HG03025 (cell line): Measurements from ENCODE around the gene ETFDH.
A peak's percentile ranks its signal among the peaks of the same experiment; 100 is the strongest.
"Not testable (repeated sequence)": the region's sequence is repeated elsewhere in the genome, so short reads cannot be mapped to it uniquely, and the experiment has no call there.

Source experiments
- ATAC-seq: cut with Tn5 transposase; IDR thresholded peaks from one replicate; pipeline ENCODE4 v1.9.1; 2021; ENCODE audit warnings: mild to moderate bottlenecking, moderate library complexity; ENCODE audit not compliant: unreplicated experiment, low FRiP score

The ETFDH gene

DNA sequence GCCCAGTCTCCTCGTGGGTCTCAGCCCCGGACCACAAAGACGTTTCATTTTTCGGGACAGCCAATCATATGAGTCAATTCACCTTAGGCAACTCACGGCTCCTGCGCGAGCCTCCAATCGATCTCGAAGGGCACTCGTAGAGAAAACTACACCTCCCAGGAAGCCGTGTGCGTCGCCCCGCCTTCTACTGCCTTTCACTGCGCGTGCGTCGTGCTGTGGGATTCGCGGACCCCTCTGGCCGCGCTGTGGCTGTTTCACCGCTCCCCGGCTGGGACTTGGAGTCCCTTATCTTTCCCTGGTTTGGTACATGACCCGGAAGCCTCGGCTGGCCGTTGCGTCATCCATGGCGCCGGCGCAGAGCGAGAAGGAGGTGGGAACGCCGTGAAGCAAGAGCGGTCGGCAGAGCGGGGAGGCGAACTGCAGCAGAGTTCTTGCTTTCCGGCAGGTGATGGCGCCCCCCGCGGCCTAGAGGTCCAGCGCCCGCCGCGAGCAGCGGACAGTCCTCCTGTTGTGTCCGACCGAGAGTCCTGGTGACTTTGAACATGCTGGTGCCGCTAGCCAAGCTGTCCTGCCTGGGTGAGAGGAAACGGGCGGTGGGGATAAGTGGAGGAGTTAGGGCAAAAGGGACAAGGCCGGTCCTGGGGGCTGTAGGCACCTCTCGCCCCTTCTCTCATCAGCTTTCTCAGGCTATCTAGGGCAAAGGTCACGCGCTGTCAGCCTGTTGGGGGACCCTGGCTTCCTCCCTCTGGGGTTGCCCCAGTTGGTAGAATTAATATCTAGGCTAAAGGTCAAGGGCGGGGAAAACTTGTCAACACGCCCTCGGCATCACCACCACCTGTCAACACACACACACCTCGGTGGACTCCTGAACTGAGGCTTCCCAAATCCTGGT is at the start of gene ETFDH:
Gene ETFDH (plus strand): TSS at position 382 of the 892 bp plus-strand sequence. CDS start 161 bp downstream, at position 543.
- peak; percentile 87 for ATAC-seq

DNA sequence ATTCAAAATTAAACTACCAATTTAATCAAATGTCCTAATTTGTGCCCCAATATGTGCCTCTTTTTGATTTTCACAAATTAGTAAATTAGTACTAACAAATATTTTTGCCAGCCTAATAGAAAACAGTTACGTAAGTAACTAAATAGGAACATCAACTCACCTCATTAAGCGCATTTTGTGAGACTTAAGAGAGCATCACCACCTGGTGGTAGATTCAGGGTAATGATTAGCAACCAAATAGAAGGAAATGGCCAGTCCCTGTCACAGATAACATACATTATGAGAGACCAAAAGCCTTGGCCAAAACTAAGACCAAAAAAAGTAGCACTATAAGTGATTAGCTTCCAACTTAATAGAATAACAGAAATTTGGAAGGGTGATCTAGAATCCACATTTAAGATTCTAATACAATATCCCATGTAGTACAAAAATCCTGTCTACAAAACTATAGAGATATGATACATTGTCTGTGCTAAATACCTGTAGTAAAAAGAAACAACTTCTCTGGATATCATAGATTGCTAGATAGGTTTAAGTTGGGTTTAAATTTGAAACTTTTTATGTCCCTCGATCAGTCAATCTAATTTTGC is 47.1 kb upstream of the ETFDH start:
- peak; percentile 87 for ATAC-seq

DNA sequence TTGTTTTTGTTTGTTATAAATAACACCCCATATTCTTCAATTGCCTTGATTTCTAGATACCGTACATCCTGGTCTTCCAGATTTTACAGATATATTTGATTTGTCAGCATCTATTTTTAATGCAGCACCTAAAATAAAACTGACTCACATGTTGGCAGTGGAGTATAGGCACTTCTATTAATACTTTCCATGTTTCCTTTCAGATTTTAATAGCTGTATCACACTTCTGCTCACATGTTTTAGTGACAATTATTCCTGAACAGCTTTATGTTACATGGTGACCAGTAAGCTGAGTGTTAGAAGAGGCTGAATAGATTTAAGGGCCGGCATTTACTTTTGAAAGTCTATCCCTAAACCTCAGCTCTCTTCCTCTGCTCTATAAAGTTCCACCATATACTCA is 46.6 kb upstream of the ETFDH start:
- ATAC-seq: no peak

DNA sequence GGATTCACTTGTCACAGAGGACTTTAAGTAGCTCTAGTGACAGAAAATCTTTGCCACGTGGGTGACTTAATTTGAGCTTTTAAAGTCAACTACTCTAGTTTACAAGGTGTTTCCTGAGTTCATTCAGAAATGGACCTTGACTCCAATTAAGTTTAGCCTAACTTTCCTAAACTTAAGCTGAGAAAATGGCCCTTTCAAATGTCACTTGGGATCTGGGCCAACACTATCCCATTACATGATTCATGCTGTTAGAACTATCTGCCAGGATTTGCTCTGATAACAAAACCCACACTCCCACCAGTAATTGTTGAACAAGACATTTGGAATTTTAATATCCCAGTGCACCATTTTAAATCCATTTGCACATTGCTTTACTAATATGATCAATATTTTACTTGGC is 41.2 kb upstream of the ETFDH start:
- ATAC-seq: no peak

DNA sequence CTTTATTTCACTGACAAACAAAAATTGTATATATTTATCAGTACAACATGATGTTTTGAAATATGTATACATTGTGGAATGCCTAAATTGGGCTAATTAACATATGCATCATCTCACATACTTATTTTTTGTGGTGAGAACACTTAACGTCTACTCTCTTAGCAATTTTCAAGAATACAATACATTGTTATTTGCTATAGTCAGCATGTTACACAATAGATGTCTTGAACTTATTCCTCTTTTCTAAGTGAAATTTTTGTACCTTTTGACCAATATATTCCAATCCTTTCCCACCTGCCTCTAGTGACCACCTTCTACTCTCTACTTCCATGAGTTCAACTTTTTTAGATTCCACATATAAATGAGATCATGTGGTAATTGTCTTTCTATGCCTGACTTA is 35.5 kb upstream of the ETFDH start:
- ATAC-seq: no peak

DNA sequence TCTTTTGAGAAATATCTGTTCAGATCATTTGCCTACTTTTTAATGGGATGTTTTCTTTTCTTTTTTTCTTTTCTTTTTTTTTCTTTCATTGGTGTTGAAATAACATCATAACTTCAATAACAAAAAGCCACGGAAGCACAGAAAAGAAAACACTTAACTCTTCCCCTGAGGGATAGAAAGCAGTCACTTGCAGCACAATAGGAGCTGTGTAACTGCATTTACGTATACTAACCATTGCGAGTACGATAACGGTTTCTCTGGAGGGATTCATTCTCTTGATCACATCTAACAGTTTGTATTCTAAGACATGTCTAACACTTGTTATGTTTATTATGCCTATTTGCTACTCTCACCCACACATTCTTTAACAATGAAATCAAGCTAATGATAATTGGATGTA is 27.7 kb upstream of the ETFDH start:
- no peak for ATAC-seq

DNA sequence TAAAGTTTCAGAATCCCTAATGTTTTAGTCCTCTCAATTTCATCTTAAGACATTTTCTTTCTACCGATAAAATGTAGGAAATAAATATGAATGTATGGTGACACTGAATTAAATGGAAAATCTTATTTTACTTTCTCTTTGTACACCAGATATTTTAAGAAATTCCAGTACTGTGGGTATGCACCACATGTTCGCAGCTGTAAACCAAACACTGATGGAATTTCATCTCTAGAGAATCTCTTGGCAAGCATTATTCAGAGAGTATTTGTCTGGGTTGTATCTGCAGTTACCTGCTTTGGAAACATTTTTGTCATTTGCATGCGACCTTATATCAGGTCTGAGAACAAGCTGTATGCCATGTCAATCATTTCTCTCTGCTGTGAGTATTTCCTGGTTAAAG is 27.3 kb upstream of the ETFDH start:
- ATAC-seq: no peak

DNA sequence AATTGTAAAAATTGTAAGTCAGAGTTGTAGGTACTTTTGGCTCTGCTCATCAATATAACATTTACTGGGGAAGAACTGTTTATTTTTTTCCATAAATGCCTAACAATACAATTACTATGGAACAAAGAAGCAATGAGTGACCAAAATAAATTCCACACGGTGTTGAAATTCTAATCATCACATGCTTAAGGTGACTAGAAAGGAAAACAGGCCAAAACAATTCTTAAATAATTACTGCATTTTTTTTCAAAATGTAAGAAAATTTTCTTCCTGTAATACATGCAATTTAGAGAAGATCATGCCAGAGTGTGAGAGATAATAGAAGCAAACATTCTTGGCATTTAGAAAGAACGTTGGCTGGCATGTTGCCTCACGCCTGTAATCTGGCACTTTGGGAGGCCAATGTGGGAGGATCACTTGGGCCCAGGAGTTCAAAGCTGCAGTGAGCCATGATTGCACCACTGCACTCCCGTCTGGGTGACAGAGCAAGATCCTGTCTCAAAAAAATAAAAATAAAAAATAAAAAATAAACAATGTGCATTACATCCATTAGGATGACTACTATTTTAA is 22.9 kb upstream of the ETFDH start:
- no peak for ATAC-seq

DNA sequence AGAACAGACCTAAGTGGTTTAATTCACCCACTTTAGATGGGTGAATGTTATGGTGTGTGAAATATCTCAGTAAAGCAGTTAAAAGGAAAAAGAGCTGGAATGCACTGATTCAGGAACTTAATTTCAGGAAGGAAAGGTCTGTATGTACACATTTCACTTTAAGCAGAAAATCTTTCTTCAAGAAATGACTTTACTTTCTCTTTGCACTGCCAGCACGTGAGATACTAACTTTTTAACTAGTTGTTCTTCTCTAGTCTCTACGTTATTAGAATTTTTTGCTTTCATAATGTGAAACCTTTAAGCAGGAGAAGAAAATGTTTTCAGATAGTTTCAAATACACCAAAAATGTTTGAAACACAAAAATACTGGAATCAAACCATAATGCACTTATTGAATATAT is 19.2 kb upstream of the ETFDH start:
- no peak for ATAC-seq

DNA sequence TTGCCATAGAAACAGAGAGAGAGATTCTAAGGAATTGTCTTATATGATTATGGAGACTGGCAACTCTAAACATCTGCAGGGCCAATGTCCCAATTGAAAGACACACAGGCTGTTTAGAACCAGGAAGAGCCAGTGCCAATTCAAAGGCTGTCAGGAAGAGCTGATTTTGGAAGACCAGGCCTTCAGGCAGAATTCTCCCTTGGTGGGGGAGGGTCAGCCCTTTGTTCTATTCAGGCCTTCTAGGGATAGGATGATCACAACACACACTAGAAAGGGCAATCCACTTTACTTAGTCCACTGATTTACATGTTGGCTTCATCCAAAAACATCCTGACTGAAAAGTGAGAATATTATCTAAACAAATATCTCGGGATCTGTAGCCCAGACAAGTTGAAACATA is 15.7 kb upstream of the ETFDH start:
- no peak for ATAC-seq

DNA sequence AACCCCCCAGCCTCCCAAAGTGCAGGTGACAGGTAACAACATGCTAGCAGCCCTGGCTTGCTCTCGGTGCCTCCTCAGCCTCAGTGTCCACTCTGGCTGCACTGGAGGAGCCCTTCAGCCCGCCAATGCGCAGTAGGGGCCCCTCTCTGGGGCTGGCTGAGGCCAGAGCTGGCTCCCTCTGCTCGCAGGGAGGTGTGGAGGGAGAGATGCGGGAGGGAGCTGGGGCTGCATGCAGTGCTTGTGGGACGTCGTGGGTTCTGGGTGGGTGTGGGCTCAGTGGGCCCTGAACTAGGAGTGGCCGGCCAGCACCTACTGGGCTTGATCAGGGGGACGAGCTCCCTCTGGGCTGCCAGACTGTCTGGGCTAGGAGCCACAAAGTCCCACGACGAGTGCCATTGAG is 14.8 kb upstream of the ETFDH start:
- ATAC-seq: no peak

DNA sequence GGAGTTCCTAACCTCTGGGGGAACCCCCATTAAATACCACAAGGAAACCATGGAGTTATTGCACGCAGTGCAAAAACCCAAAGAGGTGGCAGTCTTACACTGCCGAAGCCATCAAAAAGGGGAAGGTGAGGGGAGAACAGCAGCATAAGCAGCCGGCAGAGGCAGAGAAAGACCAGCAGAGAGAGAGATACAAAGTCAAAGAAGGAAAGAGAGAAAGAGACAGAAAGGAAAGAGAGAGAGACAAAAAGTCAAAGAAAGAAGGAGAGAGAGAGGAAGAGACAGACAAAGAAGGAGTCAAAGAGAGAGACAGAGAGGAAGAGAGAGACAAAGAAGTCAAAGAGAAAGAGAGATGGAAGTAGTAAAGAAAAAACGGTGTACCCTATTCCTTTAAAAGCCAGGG is 8.8 kb upstream of the ETFDH start:
- ATAC-seq: not testable (repeated sequence)

DNA sequence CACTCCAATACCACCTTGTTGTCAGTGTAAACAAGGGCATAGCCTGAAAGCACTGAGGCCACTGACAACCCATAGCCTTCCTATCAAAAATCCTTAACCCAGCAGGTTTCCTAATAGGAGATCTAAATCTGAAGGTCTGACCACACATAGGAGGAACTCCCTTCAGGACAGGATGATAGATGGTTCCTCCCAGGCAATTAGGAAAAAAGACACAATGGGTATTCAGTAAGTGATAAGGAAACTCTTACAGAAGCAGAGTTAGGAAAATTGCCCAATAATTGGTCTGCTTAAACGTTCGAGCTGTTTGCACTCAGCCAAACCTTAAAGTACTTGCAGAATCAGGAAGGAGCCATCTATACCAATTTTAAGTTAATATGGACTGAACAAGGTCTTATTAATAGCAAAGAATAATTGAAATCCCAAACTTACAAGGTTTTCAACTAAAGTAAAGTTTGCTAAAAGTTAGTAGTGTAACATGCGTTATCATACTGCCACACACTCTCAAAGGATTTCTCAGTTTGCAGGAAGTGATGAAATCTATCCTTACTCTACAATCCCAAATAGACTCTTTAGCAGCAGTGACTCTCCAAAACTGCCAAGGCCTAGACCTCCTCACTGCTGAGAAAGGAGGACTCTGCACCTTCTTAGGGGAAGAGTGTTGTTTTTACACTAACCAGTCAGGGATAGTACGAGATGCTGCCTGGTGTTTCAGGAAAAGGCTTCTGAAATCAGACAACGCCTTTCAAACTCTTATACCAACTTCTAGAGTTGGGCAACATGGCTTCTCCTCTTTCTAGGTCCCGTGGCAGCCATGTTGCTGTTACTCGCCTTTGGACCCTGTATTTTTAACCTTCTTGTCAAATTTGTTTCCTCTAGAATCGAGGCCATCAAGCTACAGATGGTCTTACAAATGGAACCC is 8.1 kb upstream of the ETFDH start:
- ATAC-seq: not testable (repeated sequence)

DNA sequence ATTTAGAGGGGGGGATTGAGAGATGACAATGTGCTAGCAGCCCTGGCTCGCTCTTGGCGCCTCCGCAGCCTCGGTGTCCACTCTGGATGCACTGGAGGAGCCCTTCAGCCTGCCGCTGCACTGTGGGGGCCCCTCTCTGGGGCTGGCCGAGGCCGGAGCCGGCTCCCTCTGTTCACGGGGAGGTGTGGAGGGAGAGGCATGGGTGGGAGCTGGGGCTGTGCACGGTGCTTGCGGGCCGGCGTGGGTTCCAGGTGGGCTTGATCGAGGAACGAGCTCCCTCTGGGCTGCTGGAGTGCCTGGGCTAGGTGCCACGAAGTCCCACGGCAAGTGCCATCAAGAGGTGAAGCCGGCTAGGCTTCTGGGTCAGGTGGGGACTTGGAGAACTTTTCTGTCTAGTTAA is 7.3 kb upstream of the ETFDH start:
- no peak for ATAC-seq

DNA sequence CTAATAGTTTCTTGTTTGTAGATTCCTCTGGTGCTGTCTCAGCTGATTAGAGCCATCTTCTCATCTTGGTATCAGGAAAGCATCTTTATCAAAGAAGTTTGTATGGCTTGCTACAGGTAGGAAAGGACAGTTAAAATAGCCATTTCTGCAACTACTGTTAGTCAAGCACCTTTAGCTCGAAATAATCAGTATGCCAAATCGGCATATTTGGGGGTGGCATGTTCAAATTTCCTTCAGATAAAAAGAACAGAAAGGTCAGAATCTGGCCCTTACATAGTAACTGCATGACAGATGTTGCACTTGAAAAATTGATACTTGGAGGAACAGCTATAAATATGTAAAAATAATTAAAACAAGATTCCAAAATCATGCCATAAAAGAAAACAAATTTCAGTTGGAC is 5.2 kb upstream of the ETFDH start:
- ATAC-seq: no peak

DNA sequence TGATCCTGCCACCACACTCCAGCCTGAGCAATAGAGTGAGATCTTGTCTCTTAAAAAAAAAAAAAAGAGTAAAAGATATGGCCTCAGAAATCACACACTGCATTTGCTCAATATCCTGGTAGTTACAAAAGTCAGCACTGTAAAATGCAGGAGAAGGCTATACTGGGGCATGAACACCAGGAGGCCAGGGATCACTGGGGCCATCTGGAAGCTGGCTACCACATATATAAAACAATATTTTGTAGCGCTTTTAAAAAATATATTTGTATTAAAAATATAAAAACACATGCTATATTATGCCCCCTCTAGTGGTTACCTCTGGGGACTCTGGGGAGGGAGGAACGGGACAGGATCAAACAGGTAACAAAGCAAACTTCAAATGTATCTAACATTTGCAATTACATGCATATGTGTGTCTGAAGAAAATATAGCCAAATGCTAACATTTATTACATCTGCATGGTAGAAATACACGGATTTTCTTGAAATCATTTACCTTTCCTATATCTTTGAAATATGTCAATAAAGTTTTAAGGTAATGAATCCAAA is 4.4 kb upstream of the ETFDH start:
- no peak for ATAC-seq

DNA sequence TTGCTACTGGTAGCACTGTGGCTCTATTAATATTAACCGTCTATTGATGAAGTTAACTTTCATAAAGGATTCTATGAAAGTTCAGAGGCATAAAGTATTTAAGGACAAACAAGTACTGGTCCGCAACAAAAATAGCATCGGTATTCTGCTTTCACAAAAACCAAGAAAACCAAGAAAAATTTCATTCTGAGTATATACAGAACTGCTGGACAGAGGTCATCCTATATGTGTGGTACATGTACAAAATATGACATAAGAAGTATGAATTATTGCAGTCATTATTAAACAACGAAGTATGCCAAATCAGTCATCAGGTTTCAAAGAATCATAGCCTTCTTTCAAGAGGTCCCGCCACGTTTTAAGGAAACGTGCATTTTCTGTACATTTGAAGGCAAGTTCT is 2.8 kb upstream of the ETFDH start:
- ATAC-seq: no peak

DNA sequence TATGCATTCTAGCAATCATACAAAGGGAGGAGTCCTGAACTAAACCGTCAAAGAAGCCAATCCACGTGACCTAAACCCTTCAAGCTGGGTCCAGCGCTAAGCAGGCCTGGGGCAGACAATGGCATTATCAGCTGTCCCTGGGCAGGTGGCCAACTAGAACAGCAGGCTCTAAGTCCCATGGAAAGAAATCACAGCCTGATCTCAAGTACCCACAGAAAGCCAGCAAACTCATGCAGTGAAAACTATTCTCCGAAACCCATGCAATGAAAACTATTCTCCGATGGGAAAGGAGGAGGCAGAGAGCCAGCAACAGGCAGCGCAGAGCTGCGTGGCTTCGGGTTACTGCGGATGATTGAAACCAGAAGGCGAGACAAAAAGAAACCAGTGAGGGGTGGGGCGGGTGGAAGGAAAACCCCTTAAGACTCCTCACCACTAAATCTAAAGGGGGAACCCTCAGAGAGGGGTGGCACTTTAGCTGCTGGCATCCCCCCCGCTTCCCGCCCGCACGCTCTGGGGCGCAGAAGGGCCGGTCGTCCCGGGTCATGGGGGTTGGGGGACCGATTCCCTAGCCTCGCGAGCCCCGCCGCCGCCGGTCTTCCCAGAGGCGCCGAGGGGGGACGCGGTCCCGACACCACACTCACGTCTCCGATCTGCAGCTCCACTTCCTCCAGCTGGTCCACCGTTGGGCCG is 976 bp upstream of the ETFDH start:
- ATAC-seq: peak; percentile 23

DNA sequence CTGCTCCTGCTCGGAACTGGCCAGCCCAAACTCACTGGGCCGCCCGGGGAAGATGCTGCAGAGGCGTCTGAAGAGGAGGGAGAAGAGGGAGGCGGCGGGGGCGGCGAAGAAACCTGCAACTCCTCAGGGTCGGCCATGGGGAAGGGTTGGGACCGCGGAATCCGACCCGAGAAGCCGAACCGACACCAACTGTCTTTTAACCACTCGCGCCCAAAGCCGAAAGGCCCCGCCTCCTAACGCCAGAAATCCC is 506 bp upstream of the ETFDH start, which contains the start of gene C4orf46:
Gene C4orf46 (minus strand): TSS at position 223 of the 250 bp plus-strand sequence. CDS start 86 bp downstream, at position 137.
- ATAC-seq: no peak

DNA sequence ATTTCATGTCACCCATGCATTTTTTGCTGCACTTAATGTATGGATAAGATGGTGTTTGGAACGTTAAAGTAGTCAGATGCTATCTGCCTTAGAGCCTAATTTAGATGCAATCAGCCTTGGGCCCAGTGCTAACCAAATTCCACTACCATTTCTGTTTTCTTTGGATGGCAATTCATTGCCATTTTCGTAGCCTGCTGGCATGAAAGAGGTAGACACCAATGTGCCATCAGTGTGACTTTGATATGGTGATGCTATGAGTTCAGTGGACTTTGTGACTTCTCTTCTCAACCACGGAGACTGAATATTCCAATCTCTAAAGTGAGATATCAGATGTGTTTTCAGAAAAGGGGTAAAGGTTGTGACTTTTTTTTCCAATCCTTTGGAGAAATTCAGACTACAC is 1.5 kb downstream of the ETFDH start:
- ATAC-seq: no peak
